ENCODE measurements around the gene CDC42BPA. TPM values are rescaled to one million over a fixed set of nuclear protein-coding genes. Genes with fewer than 3 reads are reported as not detected.

The CDC42BPA gene
- polyA plus RNA-seq, 2 of the 4 experiments (the other 2 are of a cell fraction), result 11.4 to 28.4 TPM

- TF ChIP-seq, protein P1, sequence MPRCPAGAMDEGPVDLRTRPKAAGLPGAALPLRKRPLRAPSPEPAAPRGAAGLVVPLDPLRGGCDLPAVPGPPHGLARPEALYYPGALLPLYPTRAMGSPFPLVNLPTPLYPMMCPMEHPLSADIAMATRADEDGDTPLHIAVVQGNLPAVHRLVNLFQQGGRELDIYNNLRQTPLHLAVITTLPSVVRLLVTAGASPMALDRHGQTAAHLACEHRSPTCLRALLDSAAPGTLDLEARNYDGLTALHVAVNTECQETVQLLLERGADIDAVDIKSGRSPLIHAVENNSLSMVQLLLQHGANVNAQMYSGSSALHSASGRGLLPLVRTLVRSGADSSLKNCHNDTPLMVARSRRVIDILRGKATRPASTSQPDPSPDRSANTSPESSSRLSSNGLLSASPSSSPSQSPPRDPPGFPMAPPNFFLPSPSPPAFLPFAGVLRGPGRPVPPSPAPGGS (IDR thresholded peaks at IDR 0.05), result no peak
Measured at GRCh38 chr1:226949401-226949800, 368.9 kb downstream of the CDC42BPA start (continued).

GRCh38 chr1:226948996-226949395 is 369.3 kb downstream of the CDC42BPA start:
- TF ChIP-seq EHF (CRISPR knock-in tag; IDR thresholded peaks at IDR 0.05) (no peak), POLR2A (IDR thresholded peaks at IDR 0.05; ENCODE audit: low read length) (no peak), CEBPB (IDR thresholded peaks at IDR 0.05) (no peak), HOXB5 (CRISPR knock-in tag; IDR thresholded peaks at IDR 0.05) (no peak), ATOH8 (CRISPR knock-in tag; IDR thresholded peaks at IDR 0.05; ENCODE audit: low read depth) (no peak), ELK1 (IDR thresholded peaks at IDR 0.05; ENCODE audit: low read depth, low read length) (no peak), RAD21 (conservative IDR thresholded peaks at IDR 0.05 in 1 of 2, IDR thresholded peaks at IDR 0.05 in 1 of 2) (no peak), BHLHE40 (IDR thresholded peaks at IDR 0.05; ENCODE audit: low read depth, low read length) (no peak), POLR2AphosphoS2 (conservative IDR thresholded peaks at IDR 0.05; ENCODE audit: low read length) (no peak), MAX (IDR thresholded peaks at IDR 0.05) (no peak), HEYL (CRISPR knock-in tag; IDR thresholded peaks at IDR 0.05) (no peak)
- TF ChIP-seq, protein P2, sequence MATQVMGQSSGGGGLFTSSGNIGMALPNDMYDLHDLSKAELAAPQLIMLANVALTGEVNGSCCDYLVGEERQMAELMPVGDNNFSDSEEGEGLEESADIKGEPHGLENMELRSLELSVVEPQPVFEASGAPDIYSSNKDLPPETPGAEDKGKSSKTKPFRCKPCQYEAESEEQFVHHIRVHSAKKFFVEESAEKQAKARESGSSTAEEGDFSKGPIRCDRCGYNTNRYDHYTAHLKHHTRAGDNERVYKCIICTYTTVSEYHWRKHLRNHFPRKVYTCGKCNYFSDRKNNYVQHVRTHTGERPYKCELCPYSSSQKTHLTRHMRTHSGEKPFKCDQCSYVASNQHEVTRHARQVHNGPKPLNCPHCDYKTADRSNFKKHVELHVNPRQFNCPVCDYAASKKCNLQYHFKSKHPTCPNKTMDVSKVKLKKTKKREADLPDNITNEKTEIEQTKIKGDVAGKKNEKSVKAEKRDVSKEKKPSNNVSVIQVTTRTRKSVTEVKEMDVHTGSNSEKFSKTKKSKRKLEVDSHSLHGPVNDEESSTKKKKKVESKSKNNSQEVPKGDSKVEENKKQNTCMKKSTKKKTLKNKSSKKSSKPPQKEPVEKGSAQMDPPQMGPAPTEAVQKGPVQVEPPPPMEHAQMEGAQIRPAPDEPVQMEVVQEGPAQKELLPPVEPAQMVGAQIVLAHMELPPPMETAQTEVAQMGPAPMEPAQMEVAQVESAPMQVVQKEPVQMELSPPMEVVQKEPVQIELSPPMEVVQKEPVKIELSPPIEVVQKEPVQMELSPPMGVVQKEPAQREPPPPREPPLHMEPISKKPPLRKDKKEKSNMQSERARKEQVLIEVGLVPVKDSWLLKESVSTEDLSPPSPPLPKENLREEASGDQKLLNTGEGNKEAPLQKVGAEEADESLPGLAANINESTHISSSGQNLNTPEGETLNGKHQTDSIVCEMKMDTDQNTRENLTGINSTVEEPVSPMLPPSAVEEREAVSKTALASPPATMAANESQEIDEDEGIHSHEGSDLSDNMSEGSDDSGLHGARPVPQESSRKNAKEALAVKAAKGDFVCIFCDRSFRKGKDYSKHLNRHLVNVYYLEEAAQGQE (IDR thresholded peaks at IDR 0.05), result no peak
- TF ChIP-seq, protein P3, sequence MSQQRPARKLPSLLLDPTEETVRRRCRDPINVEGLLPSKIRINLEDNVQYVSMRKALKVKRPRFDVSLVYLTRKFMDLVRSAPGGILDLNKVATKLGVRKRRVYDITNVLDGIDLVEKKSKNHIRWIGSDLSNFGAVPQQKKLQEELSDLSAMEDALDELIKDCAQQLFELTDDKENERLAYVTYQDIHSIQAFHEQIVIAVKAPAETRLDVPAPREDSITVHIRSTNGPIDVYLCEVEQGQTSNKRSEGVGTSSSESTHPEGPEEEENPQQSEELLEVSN (IDR thresholded peaks at IDR 0.05; ENCODE audit: borderline replicate concordance, low read depth), result no peak
- TF ChIP-seq, protein P4, sequence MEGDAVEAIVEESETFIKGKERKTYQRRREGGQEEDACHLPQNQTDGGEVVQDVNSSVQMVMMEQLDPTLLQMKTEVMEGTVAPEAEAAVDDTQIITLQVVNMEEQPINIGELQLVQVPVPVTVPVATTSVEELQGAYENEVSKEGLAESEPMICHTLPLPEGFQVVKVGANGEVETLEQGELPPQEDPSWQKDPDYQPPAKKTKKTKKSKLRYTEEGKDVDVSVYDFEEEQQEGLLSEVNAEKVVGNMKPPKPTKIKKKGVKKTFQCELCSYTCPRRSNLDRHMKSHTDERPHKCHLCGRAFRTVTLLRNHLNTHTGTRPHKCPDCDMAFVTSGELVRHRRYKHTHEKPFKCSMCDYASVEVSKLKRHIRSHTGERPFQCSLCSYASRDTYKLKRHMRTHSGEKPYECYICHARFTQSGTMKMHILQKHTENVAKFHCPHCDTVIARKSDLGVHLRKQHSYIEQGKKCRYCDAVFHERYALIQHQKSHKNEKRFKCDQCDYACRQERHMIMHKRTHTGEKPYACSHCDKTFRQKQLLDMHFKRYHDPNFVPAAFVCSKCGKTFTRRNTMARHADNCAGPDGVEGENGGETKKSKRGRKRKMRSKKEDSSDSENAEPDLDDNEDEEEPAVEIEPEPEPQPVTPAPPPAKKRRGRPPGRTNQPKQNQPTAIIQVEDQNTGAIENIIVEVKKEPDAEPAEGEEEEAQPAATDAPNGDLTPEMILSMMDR (IDR thresholded peaks at IDR 0.05), result no peak
- TF ChIP-seq, protein P1 (IDR thresholded peaks at IDR 0.05), result no peak
- FAIRE-seq (no peak), DNase-seq (ENCODE audit: low read depth in 1 of 2, low spot score in 1 of 2) (no peak), ATAC-seq (no peak)
- Histone ChIP-seq H3K4me2 (no peak overlapping the region), H3K9me3 (no peaks in the 10 kb centered on the region), H3K27ac (no peak overlapping the region), H3K4me1 (peaks cover 8% of the 10 kb centered on the region; the same call in 1 of the 3 replicates), H3K4me3 (no peak overlapping the region)
- ChIA-PET CTCF (interaction anchor here (1.1 kb wide), 1 partner anchor 20 kb away, joined by 3 read pairs; no protein-coding TSS in a partner anchor), POLR2A (no interaction called here)
- WGBS (ENCODE audit: missing lambda C conversion rate), result 93% methylated on average over 15 of the region's 15 CpGs
